ENCODE results near the gene POLR1E.

DNA sequence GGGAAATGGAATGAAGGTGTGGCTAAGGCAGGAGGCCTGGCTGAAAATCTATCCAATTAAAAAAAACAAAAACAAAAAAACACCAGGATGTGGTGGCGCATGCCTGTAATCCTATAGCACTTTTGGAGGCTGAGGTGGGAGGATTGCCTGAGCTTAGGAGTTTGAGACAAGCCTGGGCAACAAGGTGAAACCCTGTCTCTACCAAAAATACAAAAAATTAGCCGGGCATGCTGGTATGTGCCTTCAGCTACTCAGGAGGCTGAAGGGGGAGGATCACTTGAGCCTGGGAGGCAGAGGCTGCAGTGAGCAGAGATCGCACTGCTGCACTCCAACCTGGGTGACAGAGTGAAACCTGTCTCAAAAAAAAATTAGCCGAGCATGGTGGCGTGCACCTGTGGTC is 42.2 kb upstream of the POLR1E start:
- TF ChIP-seq POLR2AphosphoS5 (IDR thresholded peaks at IDR 0.05; ENCODE audit: borderline replicate concordance, low read depth, low read length) = no peak
- TF ChIP-seq EZH2 (IDR thresholded peaks at IDR 0.05) = no peak
- no peak for TF ChIP-seq FOXP2 (optimal IDR thresholded peaks at IDR 0.05; ENCODE audit: control extremely low read depth, extremely low read length, insufficient read depth)

All from SK-N-MC (cell line).